IMR-90 (cell line): ENCODE data around the gene FYB2. TPM values are rescaled to one million over a fixed set of nuclear protein-coding genes. Genes with fewer than 3 reads are reported as not detected.

ENCODE experiments used
- ATAC-seq: fragments of 200-7000 bp; cut with Tn5 transposase; 2 replicates; pipeline ENCODE4 v1.9.1; 2020; ENCODE audit warnings: low read depth, mild to moderate bottlenecking, moderate library complexity
- BruUV-seq: library from RNA; stranded (reverse); fragments of 400-500 nt; replicated peaks from 2 replicates; lab custom pipeline; 2021; lab: Mats Ljungman, UMichigan
- CTCF ChIA-PET: fragments of 300-600 bp; formaldehyde crosslinking; extraction: SDS; loops from one replicate; lab custom pipeline; 2021; ENCODE audit warnings: antibody characterized with exemption; lab: Yijun Ruan, JAX
- POLR2A ChIA-PET: fragments of 300-600 bp; sonication (Branson Sonifier 250); formaldehyde crosslinking; loops from one replicate; lab custom pipeline; 2022; ENCODE audit warnings: antibody characterized with exemption; ENCODE audit not compliant: unreplicated experiment; lab: Charles Lee
- DNase-seq: peaks from one replicate; pipeline ENCODE4 v3.0.0; 2013
- H2AFZ ChIP-seq: replicated peaks from 2 replicates; pipeline ENCODE3; 2013; ENCODE audit warnings: low read length, mild to moderate bottlenecking; ENCODE audit not compliant: poor library complexity
- H2AK5ac ChIP-seq: 2 replicates; pipeline ENCODE4 v1.6.1; 2013; ENCODE audit warnings: low read depth, low read length, inconsistent platforms
- H2AK9ac ChIP-seq: replicated peaks from 2 replicates; pipeline ENCODE3; 2013; ENCODE audit warnings: mild to moderate bottlenecking, low read depth, low read length, moderate library complexity; ENCODE audit not compliant: poor library complexity
- H2BK120ac ChIP-seq: 2 replicates; pipeline ENCODE4 v1.6.1; 2013; ENCODE audit warnings: low read depth, low read length, inconsistent platforms
- H2BK15ac ChIP-seq: 3 replicates; pipeline ENCODE4 v1.6.1; 2013; ENCODE audit warnings: low read depth, low read length, inconsistent platforms
- H2BK20ac ChIP-seq: 2 replicates; pipeline ENCODE4 v1.6.1; 2013; ENCODE audit warnings: low read depth, mild to moderate bottlenecking, inconsistent platforms, low read length, moderate library complexity
- H2BK5ac ChIP-seq: 2 replicates; pipeline ENCODE4 v1.6.1; 2013; ENCODE audit warnings: mild to moderate bottlenecking, low read depth, low read length, inconsistent platforms; ENCODE audit not compliant: poor library complexity, severe bottlenecking
- H3K14ac ChIP-seq: replicated peaks from 2 replicates; pipeline ENCODE4 v1.6.1; 2013; ENCODE audit warnings: low read depth, low read length, inconsistent platforms
- H3K18ac ChIP-seq: 2 replicates; pipeline ENCODE4 v1.6.1; 2013; ENCODE audit warnings: low read depth, low read length, control low read depth
- H3K23ac ChIP-seq: 2 replicates; pipeline ENCODE4 v1.6.1; 2013; ENCODE audit warnings: low read depth, low read length, inconsistent platforms
- H3K27ac ChIP-seq: 2 replicates; pipeline ENCODE4 v1.5.1; 2013; ENCODE audit warnings: mild to moderate bottlenecking, control low read depth, low read length; ENCODE audit not compliant: insufficient read depth
- H3K27me3 ChIP-seq: 2 replicates; pipeline ENCODE4 v1.6.1; 2013; ENCODE audit warnings: low read length; ENCODE audit not compliant: control insufficient read depth, insufficient read depth
- H3K36me3 ChIP-seq: 2 replicates; pipeline ENCODE4 v1.6.1; 2013; ENCODE audit warnings: low read length, mixed read lengths; ENCODE audit not compliant: control insufficient read depth, insufficient read depth
- H3K4ac ChIP-seq: 2 replicates; pipeline ENCODE4 v1.6.1; 2013; ENCODE audit warnings: low read depth, low read length, inconsistent platforms
- H3K4me1 ChIP-seq: 2 replicates; pipeline ENCODE4 v1.6.1; 2013; ENCODE audit warnings: low read length, mixed read lengths; ENCODE audit not compliant: control insufficient read depth, insufficient read depth
- H3K4me2 ChIP-seq: 2 replicates; pipeline ENCODE4 v1.6.1; 2013; ENCODE audit warnings: low read depth, mild to moderate bottlenecking, control low read depth, low read length, moderate library complexity
- H3K4me3 ChIP-seq: 2 replicates; pipeline ENCODE4 v1.5.1; 2013; ENCODE audit warnings: low read depth, mild to moderate bottlenecking, control low read depth, low read length, moderate library complexity; ENCODE audit not compliant: insufficient read depth
- H3K56ac ChIP-seq: 2 replicates; pipeline ENCODE4 v1.6.1; 2013; ENCODE audit warnings: low read length, inconsistent platforms; ENCODE audit not compliant: insufficient read depth; ENCODE audit errors: extremely low read depth
- H3K79me1 ChIP-seq, 2 experiments: 2 replicates each; pipeline ENCODE4 v1.6.1; 2013; ENCODE audit warnings: low read length in 2 of 2, inconsistent platforms in 1 of 2, low read depth in 1 of 2
- H3K9ac ChIP-seq: 2 replicates; pipeline ENCODE4 v1.6.1; 2013; ENCODE audit warnings: low read depth, low read length, control low read depth
- H3K9me1 ChIP-seq: 2 replicates; pipeline ENCODE4 v1.6.1; 2013; ENCODE audit warnings: low read length, inconsistent platforms; ENCODE audit not compliant: insufficient read depth
- H3K9me3 ChIP-seq: 2 replicates; pipeline ENCODE4 v1.6.1; 2013; ENCODE audit warnings: low read length; ENCODE audit not compliant: control insufficient read depth, insufficient read depth
- H4K20me1 ChIP-seq: 2 replicates; pipeline ENCODE4 v1.6.1; 2013; ENCODE audit warnings: low read length, inconsistent platforms; ENCODE audit not compliant: insufficient read depth
- H4K5ac ChIP-seq: 2 replicates; pipeline ENCODE4 v1.6.1; 2013; ENCODE audit warnings: mild to moderate bottlenecking, low read depth, low read length, control low read depth
- H4K8ac ChIP-seq, 2 experiments: 2 replicates each; pipeline ENCODE4 v1.6.1; 2013; ENCODE audit warnings: low read depth in 2 of 2, low read length in 2 of 2, control low read depth in 1 of 2, inconsistent platforms in 1 of 2
- H4K91ac ChIP-seq: 2 replicates; pipeline ENCODE4 v1.6.1; 2013; ENCODE audit warnings: low read depth, low read length, inconsistent platforms; ENCODE audit not compliant: insufficient read depth
- BHLHE40 ChIP-seq: fragments of 150-350 bp; IDR thresholded peaks from 2 replicates; pipeline ENCODE4 v1.6.1; 2016; ENCODE audit warnings: mild to moderate bottlenecking, low read depth, low read length
- CEBPB ChIP-seq: IDR thresholded peaks from 2 replicates; pipeline ENCODE4 v1.6.1; 2012; ENCODE audit warnings: low read depth, low read length, improper control_type of control experiment
- MAFK ChIP-seq: IDR thresholded peaks from 2 replicates; pipeline ENCODE4 v1.6.1; 2012; ENCODE audit warnings: low read depth, low read length, improper control_type of control experiment
- MAZ ChIP-seq: IDR thresholded peaks from 2 replicates; pipeline ENCODE4 v1.6.1; 2012; ENCODE audit warnings: low read depth, mild to moderate bottlenecking, low read length, improper control_type of control experiment, moderate library complexity, borderline replicate concordance
- RCOR1 ChIP-seq: IDR thresholded peaks from 2 replicates; pipeline ENCODE4 v1.6.1; 2012; ENCODE audit warnings: mild to moderate bottlenecking, low read length, improper control_type of control experiment; ENCODE audit not compliant: insufficient replicate concordance
- WGBS, 2 experiments: methylation state at CpG; one replicate each; pipeline versions ENCODE4 v1.1.5 to v1.1.7; 2013; ENCODE audit warnings: missing lambda C conversion rate in 2 of 2; ENCODE audit not compliant: insufficient read length in 1 of 2; ENCODE audit errors: extremely low coverage in 2 of 2; 5-methylcytosine and 5-hydroxymethylcytosine counted together
- dilution Hi-C: fragments of 300-500 bp; cut with HindIII; formaldehyde crosslinking; loops from one replicate; pipeline ENCODE4 v1.14.3; 2018; ENCODE audit warnings: low sequenced_read_pairs; ENCODE audit not compliant: unreplicated experiment
- in situ Hi-C: fragments of 300-500 bp; cut with MboI; formaldehyde crosslinking; loops from 3 replicates; pipeline ENCODE4 v1.14.3; 2019; ENCODE audit warnings: low sequenced_read_pairs, inconsistent platforms, mixed read lengths
- intact Hi-C: fragments of 100-400 bp; cut with micrococcal nuclease; formaldehyde crosslinking; loops from 2 replicates; pipeline ENCODE4 v1.10.0; 2022
- polyA plus RNA-seq, 3 experiments: library from polyadenylated mRNA; depleted of rRNA; stranded (reverse); fragments of >200 nt; gene quantifications; 2 replicates each; pipeline ENCODE4 v1.2.3, GENCODE V29; 2012; ENCODE audit warnings: low replicate concordance in 1 of 3
- total RNA-seq: library from RNA; depleted of rRNA; stranded (reverse); fragments of >200 nt; gene quantifications from 2 replicates; pipeline ENCODE4 v1.2.3, GENCODE V29; 2012

FYB2 gene
- total and polyA plus RNA-seq, 2 of the 4 experiments (the other 2 are of a cell fraction), result under 0.01 TPM; not detected in 1

GRCh38 chr1:56838759-56839158 lies 19.6 kb upstream of the FYB2 start:
- Histone ChIP-seq H3K4ac (no peak overlapping the region), H3K4me1 (no peaks in the 10 kb centered on the region; the same call in 1 of the 2 replicates), H3K4me2 (no peak overlapping the region), H3K18ac (no peak overlapping the region), H4K8ac (no peak overlapping the region), H3K9ac (no peak overlapping the region), H3K27ac (no peak overlapping the region), H2BK20ac (no peak overlapping the region), H2BK15ac (0 out of 3 replicates have a peak overlapping the region, but pooled peaks have one; percentile 74), H4K20me1 (no peaks in the 10 kb centered on the region), H2BK120ac (no peak overlapping the region), H4K91ac (no peak overlapping the region), H2BK5ac (no peak overlapping the region), H3K79me1 (no peaks in the 10 kb centered on the region), H3K9me3 (peaks cover 8% of the 10 kb centered on the region), H3K36me3 (no peaks in the 10 kb centered on the region), H2AFZ (peak overlapping the region; percentile 23), H3K9me1 (no peaks in the 10 kb centered on the region), H4K5ac (no peak overlapping the region), H3K56ac (no peak overlapping the region), H3K23ac (no peak overlapping the region), H3K14ac (peak overlapping the region; percentile 11; the same call in 1 of the 2 replicates), H2AK9ac (no peak overlapping the region), H3K4me3 (no peak overlapping the region), H2AK5ac (no peak overlapping the region), H3K27me3 (no peaks in the 10 kb centered on the region)
- ChIA-PET POLR2A (no interaction called here), CTCF (interaction anchor here (1.5 kb wide), 1 partner anchor 585 kb away, joined by 3 read pairs; the partner anchor contains the start of gene DAB1)
- dilution Hi-C loops (no loop called here), in situ Hi-C loops (loop anchor here (25.0 kb wide), 1 partner anchor 649 kb away; no protein-coding TSS in a partner anchor), intact Hi-C loops (loop anchor here (10.0 kb wide), 1 partner anchor 936 kb away; no protein-coding TSS in a partner anchor)
- ATAC-seq, result no peak
- no peak for TF ChIP-seq MAFK
- TF ChIP-seq MAZ, result no peak
- TF ChIP-seq RCOR1, result no peak
- TF ChIP-seq BHLHE40, result no peak
- no peak for TF ChIP-seq CEBPB
- no TSS peak for BruUV-seq
- DNase-seq, result peak; percentile 46
- no CpG with 5 or more reads among the region's 3 CpGs for WGBS, 2 experiments
